BJ (cell line): ENCODE measurements around the gene LGALS3BP. TPM values are rescaled to one million over a fixed set of nuclear protein-coding genes. Genes with fewer than 3 reads are reported as not detected.

Source experiments
- CTCF ChIA-PET: fragments of 350-600 bp; formaldehyde crosslinking; extraction: SDS; loops from one replicate; lab custom pipeline; 2021; ENCODE audit warnings: antibody characterized with exemption, inconsistent platforms; lab: Yijun Ruan, JAX
- POLR2A ChIA-PET: fragments of 300-600 bp; sonication (Branson Sonifier 250); formaldehyde crosslinking; extraction: SDS; loops from one replicate; lab custom pipeline; 2021; ENCODE audit warnings: antibody characterized with exemption; lab: Charles Lee
- DNase-seq: peaks from one replicate; pipeline ENCODE4 v3.0.0-alpha.2; 2011; ENCODE audit warnings: low read depth
- H3K27me3 ChIP-seq: 2 replicates; pipeline ENCODE4 v1.6.0; 2011; ENCODE audit warnings: low read length; ENCODE audit not compliant: control insufficient read depth, insufficient read depth
- H3K36me3 ChIP-seq: 2 replicates; pipeline ENCODE4 v1.5.1; 2011; ENCODE audit warnings: low read length; ENCODE audit not compliant: control insufficient read depth, insufficient read depth
- H3K4me3 ChIP-seq: 2 replicates; pipeline ENCODE4 v1.5.1; 2011; ENCODE audit warnings: low read depth, mild to moderate bottlenecking, control low read depth, low read length
- polyA plus RNA-seq: library from polyadenylated mRNA; depleted of rRNA; stranded (reverse); fragments of >200 nt; gene quantifications from 2 replicates; pipeline ENCODE4 v1.2.3, GENCODE V29; 2011
- TF ChIP-seq, protein P1 (sequence below): IDR thresholded peaks from 2 replicates; pipeline ENCODE4 v1.5.1; 2011; ENCODE audit warnings: low read depth, mild to moderate bottlenecking, control low read depth, inconsistent platforms, low read length, moderate library complexity; ENCODE audit not compliant: insufficient read depth

Gene LGALS3BP
- polyA plus RNA-seq, 1 experiment: 102 TPM

DNA sequence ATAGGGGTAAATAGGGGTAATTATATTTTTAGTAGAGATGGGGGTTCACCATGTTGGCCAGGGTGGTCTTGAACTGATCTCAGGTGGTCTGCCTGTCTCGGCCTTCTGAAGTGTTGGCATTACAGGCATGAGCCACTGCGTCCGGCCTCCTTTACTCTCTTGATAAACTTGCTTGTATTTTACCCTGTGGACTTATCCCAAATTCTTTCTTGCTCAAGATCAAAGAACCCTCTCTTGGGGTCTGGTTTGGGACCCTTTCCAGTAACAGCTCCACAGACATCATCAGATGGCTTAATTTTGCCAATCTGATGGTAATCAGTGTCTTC, 38.6 kb upstream of the LGALS3BP start:
- DNase-seq: no peak
- CTCF ChIA-PET: interaction anchor here (0.6 to 11.5 kb wide), 10 partner anchors 10 to 410 kb away, joined by 3 to 120 read pairs (median 4); no protein-coding TSS in a partner anchor
- H3K4me3 ChIP-seq: no peak overlapping the region
- POLR2A ChIA-PET: no interaction called here
- TF ChIP-seq, protein P1, sequence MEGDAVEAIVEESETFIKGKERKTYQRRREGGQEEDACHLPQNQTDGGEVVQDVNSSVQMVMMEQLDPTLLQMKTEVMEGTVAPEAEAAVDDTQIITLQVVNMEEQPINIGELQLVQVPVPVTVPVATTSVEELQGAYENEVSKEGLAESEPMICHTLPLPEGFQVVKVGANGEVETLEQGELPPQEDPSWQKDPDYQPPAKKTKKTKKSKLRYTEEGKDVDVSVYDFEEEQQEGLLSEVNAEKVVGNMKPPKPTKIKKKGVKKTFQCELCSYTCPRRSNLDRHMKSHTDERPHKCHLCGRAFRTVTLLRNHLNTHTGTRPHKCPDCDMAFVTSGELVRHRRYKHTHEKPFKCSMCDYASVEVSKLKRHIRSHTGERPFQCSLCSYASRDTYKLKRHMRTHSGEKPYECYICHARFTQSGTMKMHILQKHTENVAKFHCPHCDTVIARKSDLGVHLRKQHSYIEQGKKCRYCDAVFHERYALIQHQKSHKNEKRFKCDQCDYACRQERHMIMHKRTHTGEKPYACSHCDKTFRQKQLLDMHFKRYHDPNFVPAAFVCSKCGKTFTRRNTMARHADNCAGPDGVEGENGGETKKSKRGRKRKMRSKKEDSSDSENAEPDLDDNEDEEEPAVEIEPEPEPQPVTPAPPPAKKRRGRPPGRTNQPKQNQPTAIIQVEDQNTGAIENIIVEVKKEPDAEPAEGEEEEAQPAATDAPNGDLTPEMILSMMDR: no peak
- no peaks in the 10 kb centered on the region for H3K27me3 ChIP-seq
- H3K36me3 ChIP-seq: no peaks in the 10 kb centered on the region

DNA sequence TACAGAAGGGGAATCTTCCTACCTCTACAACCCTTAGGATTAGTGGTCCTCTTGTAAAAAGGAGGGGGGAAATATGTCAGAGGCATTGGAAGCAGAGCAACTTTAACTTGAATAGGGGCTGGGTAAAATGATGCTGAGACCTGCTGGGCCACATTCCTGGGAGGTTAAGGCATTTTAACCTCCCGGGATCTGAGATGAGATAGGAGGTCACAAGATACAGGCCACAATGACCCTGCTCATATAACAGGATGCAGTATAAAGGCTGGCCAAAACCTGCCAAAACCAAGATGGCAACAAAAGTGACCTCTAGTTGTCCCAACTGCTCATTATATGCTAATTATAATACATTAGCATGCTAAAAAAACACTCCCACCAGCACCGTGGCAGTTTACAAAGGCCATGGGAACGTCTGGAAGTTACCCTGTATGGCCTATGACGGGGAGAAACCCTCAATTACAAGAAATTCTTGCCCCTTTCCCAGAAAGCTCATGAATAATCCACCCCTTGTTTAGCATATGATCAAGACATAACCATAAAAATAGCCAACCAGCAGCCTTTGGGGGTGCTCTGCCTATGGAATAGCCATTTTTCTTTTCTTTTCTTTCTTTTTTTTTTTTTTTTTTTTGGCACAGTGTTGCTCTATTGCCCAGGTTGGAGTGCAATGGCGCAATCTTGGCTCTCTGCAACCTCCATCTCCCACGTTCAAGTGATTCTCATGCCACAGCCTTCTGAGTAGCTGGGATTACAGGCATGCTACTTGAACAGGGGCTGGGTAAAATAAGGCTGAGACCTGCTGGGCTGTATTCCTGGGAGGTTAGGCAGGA, 38.0 kb upstream of the LGALS3BP start:
- ChIA-PET CTCF (interaction anchor here (0.6 to 11.5 kb wide), 6 partner anchors 27 to 376 kb away, joined by 3 to 120 read pairs (median 9); no protein-coding TSS in a partner anchor), POLR2A (no interaction called here)
- Histone ChIP-seq H3K4me3 (no peak overlapping the region), H3K27me3 (no peaks in the 10 kb centered on the region), H3K36me3 (no peaks in the 10 kb centered on the region)
- no peak for DNase-seq
- TF ChIP-seq, protein P1: no peak

DNA sequence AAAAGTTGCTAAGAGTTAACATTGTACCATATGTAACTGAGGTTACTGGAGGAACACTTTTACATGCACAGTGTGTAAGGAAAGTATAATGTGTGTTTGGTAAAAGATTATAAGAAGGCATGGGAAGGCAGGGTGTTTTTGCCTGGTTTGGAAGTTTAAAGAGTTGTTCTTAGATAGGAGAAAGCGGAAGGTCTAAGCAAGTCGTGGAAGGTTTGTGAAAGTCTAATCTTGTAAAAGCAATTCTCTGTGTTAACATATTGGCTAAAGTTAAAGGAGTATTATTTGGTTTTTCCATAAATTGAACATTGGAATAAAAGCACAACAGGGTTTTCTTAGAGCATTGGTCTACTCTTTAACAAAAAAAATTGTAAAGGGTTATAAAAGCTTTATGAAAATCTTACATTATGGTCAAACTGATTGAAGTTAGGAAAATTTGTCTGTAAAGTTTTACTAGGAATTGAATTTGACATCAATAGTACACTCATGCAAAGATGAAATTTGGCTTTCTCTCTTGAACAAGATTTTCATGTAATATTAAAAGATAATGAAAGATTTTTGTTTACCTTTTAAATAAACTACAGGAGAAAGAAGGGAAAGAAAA, 34.5 kb upstream of the LGALS3BP start:
- TF ChIP-seq, protein P1: no peak
- Histone ChIP-seq H3K36me3 (no peaks in the 10 kb centered on the region), H3K4me3 (no peak overlapping the region), H3K27me3 (no peaks in the 10 kb centered on the region)
- DNase-seq: no peak
- ChIA-PET CTCF (interaction anchor here (0.8 to 11.5 kb wide), 4 partner anchors 28 to 379 kb away, joined by 3 to 120 read pairs (median 5); no protein-coding TSS in a partner anchor), POLR2A (no interaction called here)

DNA sequence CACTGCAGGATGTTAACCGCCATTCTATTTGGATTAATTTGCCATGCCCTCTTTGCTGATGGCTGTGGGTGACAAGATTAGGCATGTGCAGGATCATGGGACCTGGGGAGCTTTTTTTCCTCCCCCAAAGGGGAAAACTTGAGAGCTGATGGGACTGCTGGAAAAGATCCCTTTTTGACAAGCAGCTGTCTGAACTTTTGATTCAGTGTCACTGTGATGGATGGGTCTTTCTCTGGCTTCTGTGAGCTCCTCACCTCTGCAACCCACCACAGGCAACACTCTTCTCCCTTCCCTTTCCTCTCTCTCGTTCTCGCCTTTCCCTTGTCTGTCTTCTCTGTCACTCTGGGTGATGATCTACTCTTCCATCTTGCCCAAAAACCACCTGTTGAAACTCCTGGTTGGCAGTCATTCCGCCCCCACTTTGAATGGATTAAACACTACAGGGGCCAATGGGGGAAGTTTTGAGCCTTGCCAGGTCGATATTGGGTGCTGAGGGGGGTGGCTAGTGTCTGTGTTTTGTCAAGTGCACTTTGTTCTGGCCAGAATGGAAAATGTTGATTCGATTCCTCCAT, 32.9 kb upstream of the LGALS3BP start:
- Histone ChIP-seq H3K36me3 (no peaks in the 10 kb centered on the region), H3K27me3 (no peaks in the 10 kb centered on the region), H3K4me3 (no peak overlapping the region)
- CTCF ChIA-PET: interaction anchor here (1.5 to 11.5 kb wide), 2 partner anchors 33 to 381 kb away, joined by 6 to 120 read pairs; no protein-coding TSS in a partner anchor
- TF ChIP-seq, protein P1: no peak
- DNase-seq: no peak
- POLR2A ChIA-PET: no interaction called here
